Measurements from ENCODE around the gene BLOC1S4. TPM values are rescaled to one million over a fixed set of nuclear protein-coding genes. Genes with fewer than 3 reads are reported as not detected.

Gene BLOC1S4
- total RNA-seq, 2 donors from 2014 or later, result 18.8 to 26.5 TPM

- Histone ChIP-seq H3K9me3 (ENCODE audit: control insufficient read depth, low read length) (no peaks in the 10 kb centered on the region), H3K4me1 (ENCODE audit: control insufficient read depth, insufficient read depth, low read length) (no peaks in the 10 kb centered on the region), H3K27ac (ENCODE audit: low read depth, low read length) (no peak overlapping the region), H3K9ac (ENCODE audit: extremely low read depth, low read length, poor library complexity, severe bottlenecking) (no peak overlapping the region), H3K36me3 (ENCODE audit: control insufficient read depth, insufficient read depth, low read length) (no peaks in the 10 kb centered on the region), H3K27me3 (ENCODE audit: control insufficient read depth, insufficient read depth, low read length, poor library complexity, severe bottlenecking) (no peaks in the 10 kb centered on the region), H3K4me3 (ENCODE audit: low read length) (no peak overlapping the region)
- Mint-ChIP-seq H3K27ac (no peak overlapping the region), H3K4me3 (no peak overlapping the region), H3K27me3 (ENCODE audit: insufficient read depth) (no peaks in the 10 kb centered on the region), H3K36me3 (ENCODE audit: low read depth) (no peaks in the 10 kb centered on the region), H3K9me3 (peaks cover 7% of the 10 kb centered on the region), H3K4me1 (no peaks in the 10 kb centered on the region)
- DNase-seq, result no peak
- 94% methylated on average over 8 of the region's 8 CpGs; no CpG with 5 or more reads in 1 of the 2 experiments for WGBS, 2 experiments (ENCODE audit: insufficient coverage in 1 of 2, insufficient read length in 1 of 2)
- TF ChIP-seq CTCF (conservative IDR thresholded peaks at IDR 0.05), result no peak
These were observed 24.4 kb downstream of the BLOC1S4 start for GRCh38 chr4:6740347-6740746.

GRCh38 chr4:6742507-6742906 is 26.5 kb downstream of the BLOC1S4 start:
- peaks cover 7% of the 10 kb centered on the region for H3K9me3 Mint-ChIP-seq
- Histone ChIP-seq H3K4me3 (ENCODE audit: low read length) (no peak overlapping the region), H3K9me3 (ENCODE audit: control insufficient read depth, low read length) (no peaks in the 10 kb centered on the region), H3K36me3 (ENCODE audit: control insufficient read depth, insufficient read depth, low read length) (no peaks in the 10 kb centered on the region), H3K4me1 (ENCODE audit: control insufficient read depth, insufficient read depth, low read length) (no peaks in the 10 kb centered on the region), H3K27me3 (ENCODE audit: control insufficient read depth, insufficient read depth, low read length, poor library complexity, severe bottlenecking) (no peaks in the 10 kb centered on the region), H3K27ac (ENCODE audit: low read depth, low read length) (no peak overlapping the region), H3K9ac (ENCODE audit: extremely low read depth, low read length, poor library complexity, severe bottlenecking) (no peak overlapping the region)
- WGBS, 2 experiments (ENCODE audit: insufficient coverage in 1 of 2, insufficient read length in 1 of 2), result 80% methylated on average over 2 of the region's 2 CpGs; no CpG with 5 or more reads in 1 of the 2 experiments
- DNase-seq, result no peak
- no peaks in the 10 kb centered on the region for H3K36me3 Mint-ChIP-seq (ENCODE audit: low read depth)
- no peaks in the 10 kb centered on the region for H3K27me3 Mint-ChIP-seq (ENCODE audit: insufficient read depth)
- TF ChIP-seq CTCF (conservative IDR thresholded peaks at IDR 0.05), result no peak
- H3K4me3 Mint-ChIP-seq, result no peak overlapping the region
- H3K27ac Mint-ChIP-seq, result no peak overlapping the region
- no peaks in the 10 kb centered on the region for H3K4me1 Mint-ChIP-seq

GRCh38 chr4:6742989-6743388 is 27.0 kb downstream of the BLOC1S4 start:
- Histone ChIP-seq H3K9me3 (ENCODE audit: control insufficient read depth, low read length) (no peaks in the 10 kb centered on the region), H3K27me3 (ENCODE audit: control insufficient read depth, insufficient read depth, low read length, poor library complexity, severe bottlenecking) (no peaks in the 10 kb centered on the region), H3K27ac (ENCODE audit: low read depth, low read length) (no peak overlapping the region), H3K4me3 (ENCODE audit: low read length) (no peak overlapping the region), H3K9ac (ENCODE audit: extremely low read depth, low read length, poor library complexity, severe bottlenecking) (no peak overlapping the region), H3K4me1 (ENCODE audit: control insufficient read depth, insufficient read depth, low read length) (no peaks in the 10 kb centered on the region), H3K36me3 (ENCODE audit: control insufficient read depth, insufficient read depth, low read length) (no peaks in the 10 kb centered on the region)
- WGBS, 2 experiments (ENCODE audit: insufficient coverage in 1 of 2, insufficient read length in 1 of 2), result 80 to 99% methylated on average over 7 to 11 of the region's 11 CpGs
- Mint-ChIP-seq H3K4me3 (no peak overlapping the region), H3K27ac (no peak overlapping the region), H3K27me3 (ENCODE audit: insufficient read depth) (no peaks in the 10 kb centered on the region), H3K4me1 (no peaks in the 10 kb centered on the region), H3K36me3 (ENCODE audit: low read depth) (no peaks in the 10 kb centered on the region), H3K9me3 (peaks cover 7% of the 10 kb centered on the region)
- no peak for TF ChIP-seq CTCF (conservative IDR thresholded peaks at IDR 0.05)
- DNase-seq, result no peak

Data from endodermal cell (in vitro differentiated cells).